Measurements from ENCODE around the gene RNF181. TPM values are rescaled to one million over a fixed set of nuclear protein-coding genes. Genes with fewer than 3 reads are reported as not detected.

Gene RNF181
- total and polyA plus RNA-seq, 2 donors (not counting 3 experiments of a cell fraction or from before 2014, with no cell fraction given), result 142 to 629 TPM

- peak; percentile 86 for DNase-seq (ENCODE audit: low read depth, low spot score)
- Histone ChIP-seq H3K27me3 (ENCODE audit: control insufficient read depth in 2 of 2, insufficient read depth in 2 of 2, low read length in 2 of 2) (no peaks in the 10 kb centered on the region), H3K4me3 (replicated peaks in 1 of 3; ENCODE audit: insufficient read depth in 1 of 3, low read depth in 1 of 3, low read length in 3 of 3) (no peak overlapping the region), H3K9me3 (replicated peaks; ENCODE audit: control insufficient read depth, insufficient read depth, low read length) (no peaks in the 10 kb centered on the region), H3K27ac (ENCODE audit: insufficient read depth, low read depth, low read length) (no peak overlapping the region), H3K9ac (replicated peaks; ENCODE audit: extremely low read depth, insufficient read depth, low read length) (no peak overlapping the region), H2AFZ (ENCODE audit: low read depth, low read length) (no peak overlapping the region), H3K4me1 (ENCODE audit: control insufficient read depth, extremely low read depth, insufficient read depth, low read length) (peaks cover 17% of the 10 kb centered on the region), H3K9me1 (replicated peaks; ENCODE audit: control insufficient read depth, extremely low read depth, insufficient read depth, low read length) (no peaks in the 10 kb centered on the region), H4K20me1 (replicated peaks; ENCODE audit: control insufficient read depth, extremely low read depth, insufficient read depth, low read length) (no peaks in the 10 kb centered on the region), H3K36me3 (ENCODE audit: control insufficient read depth in 2 of 2, extremely low read depth in 1 of 2, insufficient read depth in 2 of 2, low read length in 2 of 2) (peaks cover 12 to 33% of the 10 kb centered on the region in 2 experiments), H3K4me2 (ENCODE audit: insufficient read depth, low read length) (no peak overlapping the region), H3K79me2 (ENCODE audit: control insufficient read depth, insufficient read depth, low read length) (no peaks in the 10 kb centered on the region)
- TF ChIP-seq, protein P1, sequence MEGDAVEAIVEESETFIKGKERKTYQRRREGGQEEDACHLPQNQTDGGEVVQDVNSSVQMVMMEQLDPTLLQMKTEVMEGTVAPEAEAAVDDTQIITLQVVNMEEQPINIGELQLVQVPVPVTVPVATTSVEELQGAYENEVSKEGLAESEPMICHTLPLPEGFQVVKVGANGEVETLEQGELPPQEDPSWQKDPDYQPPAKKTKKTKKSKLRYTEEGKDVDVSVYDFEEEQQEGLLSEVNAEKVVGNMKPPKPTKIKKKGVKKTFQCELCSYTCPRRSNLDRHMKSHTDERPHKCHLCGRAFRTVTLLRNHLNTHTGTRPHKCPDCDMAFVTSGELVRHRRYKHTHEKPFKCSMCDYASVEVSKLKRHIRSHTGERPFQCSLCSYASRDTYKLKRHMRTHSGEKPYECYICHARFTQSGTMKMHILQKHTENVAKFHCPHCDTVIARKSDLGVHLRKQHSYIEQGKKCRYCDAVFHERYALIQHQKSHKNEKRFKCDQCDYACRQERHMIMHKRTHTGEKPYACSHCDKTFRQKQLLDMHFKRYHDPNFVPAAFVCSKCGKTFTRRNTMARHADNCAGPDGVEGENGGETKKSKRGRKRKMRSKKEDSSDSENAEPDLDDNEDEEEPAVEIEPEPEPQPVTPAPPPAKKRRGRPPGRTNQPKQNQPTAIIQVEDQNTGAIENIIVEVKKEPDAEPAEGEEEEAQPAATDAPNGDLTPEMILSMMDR (IDR thresholded peaks at IDR 0.05; ENCODE audit: extremely low read depth in 1 of 2, insufficient read depth in 1 of 2, low read depth in 1 of 2, low read length in 2 of 2), result peak; percentile 82 to 94
- TF ChIP-seq MYC (IDR thresholded peaks at IDR 0.05; ENCODE audit: low read depth, low read length), result no peak
- dilution Hi-C loops (cut with MboI; ENCODE audit: extremely low pct_ligation_motif_present, low sequenced_read_pairs), result no loop called here
- peak; percentile 94 for FAIRE-seq
- intact Hi-C loops (cut with micrococcal nuclease), result loop anchor here (1.0 to 5.0 kb wide), 6 partner anchors 51 to 225 kb away; partner anchors contain the start of genes ELMOD3, RETSAT, TGOLN2 and TMEM150A
- no TSS peak for BruUV-seq (replicated peaks)
- CTCF ChIA-PET, result interaction anchor here (0.6 to 6.8 kb wide), 53 partner anchors 8 to 486 kb away, joined by 3 to 236 read pairs (median 4); partner anchors contain the start of genes C2orf68, ELMOD3, MAT2A and RETSAT
- POLR2A ChIA-PET, result interaction anchor here (0.6 to 6.3 kb wide), 5 partner anchors 9 to 539 kb away, joined by 3 to 73 read pairs (median 4); partner anchors contain the start of genes GGCX, MAT2A and USP39
Observed at GRCh38 chr2:85551698-85552678, 43.6 kb upstream of the RNF181 start.

Data from endothelial cell of umbilical vein (primary cell).